Small intestine (tissue), 7 donors: ENCODE data around the gene GRN. TPM values are rescaled to one million over a fixed set of nuclear protein-coding genes. Genes with fewer than 3 reads are reported as not detected.

Experiments used
- DNase-seq, 2 donors: peaks; one replicate each; pipeline versions ENCODE4 v3.0.0 to v3.0.0-alpha.2; 2013
- FAIRE-seq: peaks from 2 replicates; lab custom pipeline; 2012; peaks lifted over from hg19 to GRCh38; lab: Jason Lieb, UNC
- H3K27ac ChIP-seq, 3 donors: one replicate each; pipeline ENCODE4 v1.5.1; 2013; ENCODE audit warnings: low read length in 2 of 3, mild to moderate bottlenecking in 2 of 3, control low read depth in 1 of 3, inconsistent platforms in 1 of 3, low read depth in 1 of 3, moderate library complexity in 1 of 3
- H3K27me3 ChIP-seq, 3 donors: one replicate each; pipeline ENCODE4 v1.6.1; 2013; ENCODE audit warnings: low read length in 3 of 3, inconsistent platforms in 1 of 3; ENCODE audit not compliant: control insufficient read depth in 3 of 3, insufficient read depth in 3 of 3
- H3K36me3 ChIP-seq, 3 donors: one replicate each; pipeline ENCODE4 v1.6.1; 2013; ENCODE audit warnings: low read length in 3 of 3, inconsistent platforms in 1 of 3, low read depth in 1 of 3, mild to moderate bottlenecking in 1 of 3, moderate library complexity in 1 of 3; ENCODE audit not compliant: control insufficient read depth in 3 of 3, insufficient read depth in 2 of 3
- H3K4me1 ChIP-seq, 3 donors: one replicate each; pipeline ENCODE4 v1.6.1; 2013; ENCODE audit warnings: low read length in 2 of 3, inconsistent platforms in 1 of 3, low read depth in 1 of 3, mild to moderate bottlenecking in 1 of 3, moderate library complexity in 1 of 3; ENCODE audit not compliant: control insufficient read depth in 3 of 3, insufficient read depth in 2 of 3
- H3K4me3 ChIP-seq, 3 donors: one replicate each; pipeline ENCODE4 v1.5.1; 2013; ENCODE audit warnings: low read length in 3 of 3, control low read depth in 1 of 3, inconsistent platforms in 1 of 3, low read depth in 1 of 3, mild to moderate bottlenecking in 1 of 3, moderate library complexity in 1 of 3
- H3K9me3 ChIP-seq, 2 donors: one replicate each; pipeline ENCODE4 v1.6.1; 2013; ENCODE audit warnings: low read depth in 1 of 2, low read length in 1 of 2; ENCODE audit not compliant: control insufficient read depth in 2 of 2, insufficient read depth in 1 of 2
- WGBS, 3 donors: extraction: QIAGEN DNeasy Blood & Tissue Kit; methylation state at CpG; one replicate each; pipeline ENCODE4 v1.1.7; 2013; 5-methylcytosine and 5-hydroxymethylcytosine counted together
- polyA plus RNA-seq, 4 donors: library from polyadenylated mRNA; stranded (reverse) in 3 of 4; unstranded in 1 of 4; fragments of 200-250 nt in 3 of 4; fragments of 120-200 nt in 1 of 4; gene quantifications; one replicate each; pipeline versions ENCODE4 v1.2.1 to v1.2.3, GENCODE V29; 2013
- donor health status: healthy with polysubstance abuse.
- donor health status: control.
- donor health status: control.
- donor health status: Bipolar disorder and iron deficiency.
- donor health status: healthy.

GRN gene
- polyA plus RNA-seq, 4 donors = 82.3 to 842 (median 111) TPM

- Histone ChIP-seq H3K9me3 (no peaks in the 10 kb centered on the region), H3K36me3 (no peaks in the 10 kb centered on the region), H3K27ac (no peak overlapping the region), H3K27me3 (peaks cover 2 to 69% (median 2%) of the 10 kb centered on the region in 3 donors), H3K4me3 (no peak overlapping the region), H3K4me1 (peaks cover 0 to 16% (median 3%) of the 10 kb centered on the region in 3 donors)
- FAIRE-seq (no peak), DNase-seq (no peak)
- 92 to 94% (median 93%) methylated on average over 15 of the region's 15 CpGs for WGBS, 3 donors
Observed at GRCh38 chr17:44383363-44383762, 38.3 kb downstream of the GRN start.

- FAIRE-seq (no peak), DNase-seq (no peak)
- Histone ChIP-seq H3K27me3 (peaks cover 2 to 64% (median 2%) of the 10 kb centered on the region in 3 donors), H3K36me3 (no peaks in the 10 kb centered on the region), H3K9me3 (no peaks in the 10 kb centered on the region), H3K4me3 (no peak overlapping the region), H3K27ac (no peak overlapping the region), H3K4me1 (peaks cover 0 to 16% (median 3%) of the 10 kb centered on the region in 3 donors)
- WGBS, 3 donors = 44 to 63% (median 63%) methylated on average over 16 of the region's 16 CpGs
Observed at GRCh38 chr17:44383861-44384260, 38.8 kb downstream of the GRN start.

GRCh38 chr17:44384281-44384822, 39.2 kb downstream of the GRN start:
- no peaks in the 10 kb centered on the region for H3K36me3 ChIP-seq
- peaks cover 2 to 64% (median 2%) of the 10 kb centered on the region in 3 donors for H3K27me3 ChIP-seq
- peak overlapping the region in 1 of 3 donors; percentile 51 for H3K4me3 ChIP-seq
- FAIRE-seq (no peak), DNase-seq (no peak)
- 15 to 25% (median 24%) methylated on average over 26 to 29 of the region's 29 CpGs for WGBS, 3 donors
- no peak overlapping the region for H3K27ac ChIP-seq
- no peaks in the 10 kb centered on the region for H3K9me3 ChIP-seq
- peaks cover 0 to 16% (median 3%) of the 10 kb centered on the region in 3 donors for H3K4me1 ChIP-seq

- Histone ChIP-seq H3K27me3 (peaks cover 2 to 61% (median 2%) of the 10 kb centered on the region in 3 donors), H3K9me3 (no peaks in the 10 kb centered on the region), H3K36me3 (no peaks in the 10 kb centered on the region), H3K4me1 (peaks cover 0 to 16% (median 3%) of the 10 kb centered on the region in 3 donors), H3K27ac (no peak overlapping the region), H3K4me3 (peak overlapping the region in 2 of 3 donors; percentile 38 to 51)
- FAIRE-seq (no peak), DNase-seq (no peak)
- WGBS, 3 donors = 3 to 7% (median 3%) methylated on average over 24 to 26 of the region's 26 CpGs
Observed at GRCh38 chr17:44384823-44385286, 39.8 kb downstream of the GRN start.

GRCh38 chr17:44385287-44386181, 40.4 kb downstream of the GRN start:
- Histone ChIP-seq H3K4me3 (peak overlapping the region in 2 of 3 donors; percentile 38 to 51), H3K27ac (no peak overlapping the region), H3K9me3 (no peaks in the 10 kb centered on the region), H3K27me3 (peaks cover 2 to 56% (median 2%) of the 10 kb centered on the region in 3 donors), H3K36me3 (no peaks in the 10 kb centered on the region), H3K4me1 (peaks cover 0 to 16% (median 3%) of the 10 kb centered on the region in 3 donors)
- WGBS, 3 donors = 4 to 8% (median 6%) methylated on average over 52 to 68 of the region's 68 CpGs
- no peak for FAIRE-seq
- DNase-seq = peak; percentile 54 to 83

GRCh38 chr17:44386182-44386525, 41.1 kb downstream of the GRN start:
- FAIRE-seq (no peak), DNase-seq (no peak)
- Histone ChIP-seq H3K4me3 (peak overlapping the region in 1 of 3 donors; percentile 51), H3K27ac (no peak overlapping the region), H3K27me3 (peaks cover 2 to 51% (median 2%) of the 10 kb centered on the region in 3 donors), H3K36me3 (no peaks in the 10 kb centered on the region), H3K9me3 (no peaks in the 10 kb centered on the region), H3K4me1 (peaks cover 0 to 16% (median 3%) of the 10 kb centered on the region in 3 donors)
- WGBS, 3 donors = 33 to 52% (median 37%) methylated on average over 10 of the region's 10 CpGs

GRCh38 chr17:44387804-44388203, 42.7 kb downstream of the GRN start:
- Histone ChIP-seq H3K36me3 (no peaks in the 10 kb centered on the region), H3K27me3 (peaks cover 2 to 41% (median 2%) of the 10 kb centered on the region in 3 donors), H3K9me3 (no peaks in the 10 kb centered on the region), H3K27ac (no peak overlapping the region), H3K4me3 (no peak overlapping the region), H3K4me1 (peaks cover 0 to 16% (median 3%) of the 10 kb centered on the region in 3 donors)
- FAIRE-seq (no peak), DNase-seq (no peak)
- WGBS, 3 donors = 73 to 85% (median 80%) methylated on average over 2 of the region's 2 CpGs

GRCh38 chr17:44389281-44389680, 44.2 kb downstream of the GRN start, which contains the start of gene ITGA2B:
ITGA2B (minus strand) TSS chr17:44389649; CDS start chr17:44389473, 176 bp downstream.
- FAIRE-seq (no peak), DNase-seq (no peak)
- Histone ChIP-seq H3K36me3 (no peaks in the 10 kb centered on the region), H3K9me3 (no peaks in the 10 kb centered on the region), H3K27me3 (peaks cover 0 to 26% (median 2%) of the 10 kb centered on the region in 3 donors), H3K4me3 (no peak within 1 kb of the TSS), H3K4me1 (peaks cover 0 to 20% (median 3%) of the 10 kb centered on the region in 3 donors), H3K27ac (no peak within 1 kb of the TSS)
- 0 to 30% (median 9%) methylated on average over 1 of the region's 1 CpG for WGBS, 3 donors
